Spleen (tissue), 11 donors: Measurements from ENCODE around the gene HCFC1. TPM values are rescaled to one million over a fixed set of nuclear protein-coding genes. Genes with fewer than 3 reads are reported as not detected.

Experiments used
- DNase-seq: peaks from one replicate; pipeline ENCODE4 v3.0.0-alpha.2; 2020
- H3K27ac ChIP-seq, 8 donors: fragments of 200-600 bp; sonication (generic) in 7 of 8; 1 replicate in 4 of 8; 2 replicates in 4 of 8; pipeline versions ENCODE4 v1.5.0 to v1.8.0; 2016 to 2021; ENCODE audit warnings: inconsistent platforms in 4 of 8, mild to moderate bottlenecking in 4 of 8, moderate library complexity in 1 of 8
- H3K27me3 ChIP-seq, 7 donors: fragments of 200-600 bp; sonication (generic) in 6 of 7; replicated peaks in 1 of 7; 1 replicate in 4 of 7; 2 replicates in 3 of 7; pipeline versions ENCODE4 v1.5.0 to v1.8.0; 2016 to 2021; ENCODE audit warnings: inconsistent platforms in 3 of 7, mild to moderate bottlenecking in 1 of 7
- H3K36me3 ChIP-seq, 6 donors: fragments of 200-600 bp; sonication (generic) in 5 of 6; 1 replicate in 4 of 6; 2 replicates in 2 of 6; pipeline versions ENCODE4 v1.5.0 to v1.8.0; 2016 to 2021; ENCODE audit warnings: inconsistent platforms in 2 of 6
- H3K4me1 ChIP-seq, 6 donors: fragments of 200-600 bp; sonication (generic) in 5 of 6; 1 replicate in 3 of 6; 2 replicates in 3 of 6; pipeline versions ENCODE4 v1.5.0 to v1.8.0; 2016 to 2021; ENCODE audit warnings: inconsistent platforms in 3 of 6
- H3K4me3 ChIP-seq, 8 donors: fragments of 200-600 bp; sonication (generic) in 7 of 8; 1 replicate in 4 of 8; 2 replicates in 4 of 8; pipeline versions ENCODE4 v1.5.0 to v1.8.0; 2016 to 2021; ENCODE audit warnings: inconsistent platforms in 4 of 8, mild to moderate bottlenecking in 4 of 8, moderate library complexity in 2 of 8
- H3K9me3 ChIP-seq, 8 donors: fragments of 200-600 bp; sonication (generic) in 7 of 8; 1 replicate in 4 of 8; 2 replicates in 4 of 8; pipeline versions ENCODE4 v1.5.0 to v1.8.0; 2016 to 2021; ENCODE audit warnings: inconsistent platforms in 4 of 8
- CTCF ChIP-seq, 11 experiments: fragments of 200-600 bp in 7 of 11; fragments of 450-650 bp in 4 of 11; sonication (generic) in 4 of 11; IDR thresholded peaks in 8 of 11; conservative IDR thresholded peaks in 3 of 11; 1 replicate in 7 of 11; 2 replicates in 4 of 11; pipeline versions ENCODE4 v1.4.0 to v1.8.0; 2016 to 2021; ENCODE audit warnings: antibody characterized with exemption in 11 of 11, inconsistent platforms in 4 of 11, mild to moderate bottlenecking in 1 of 11
- POLR2A ChIP-seq, 3 donors: fragments of 450-650 bp; IDR thresholded peaks; one replicate each; pipeline ENCODE4 v1.5.1; 2017; ENCODE audit warnings: antibody characterized with exemption in 3 of 3, mild to moderate bottlenecking in 1 of 3
- POLR2AphosphoS5 ChIP-seq, 3 donors: sonication (generic); formaldehyde crosslinking; IDR thresholded peaks; one replicate each; pipeline ENCODE4 v1.5.1; 2017; ENCODE audit warnings: antibody characterized with exemption in 3 of 3
- WGBS, 5 donors: extraction: QIAGEN DNeasy Blood & Tissue Kit in 3 of 5; methylation state at CpG; one replicate each; pipeline versions ENCODE4 v1.1.5 to v1.1.7; 2013 to 2018; 5-methylcytosine and 5-hydroxymethylcytosine counted together
- intact Hi-C: fragments of 100-400 bp; cut with DNase I; formaldehyde crosslinking; loops from one replicate; pipeline ENCODE4 v1.15.0; 2023; ENCODE audit warnings: low total_unique reads
- polyA plus RNA-seq, 3 donors: library from polyadenylated mRNA; stranded (reverse); fragments of 200-250 nt; gene quantifications; one replicate each; pipeline ENCODE4 v1.2.1, GENCODE V29; 2013
- total RNA-seq, 7 donors: library from RNA; depleted of rRNA in 3 of 7; stranded (reverse); fragments of >200 nt in 3 of 7; fragmentation: NEBNext Ultra II Directional in 4 of 7; extraction: Animal tissue kit (Norgen Biotek cat#: 25700) in 4 of 7; gene quantifications; one replicate each; pipeline versions ENCODE4 v1.1.0 to v1.2.1, GENCODE V29; 2016 to 2021
- donor health status: healthy with polysubstance abuse.
- donor health status: DM: no; HTN: no; CAD: no; lungs with moderate emphysema.
- donor health status: DM: no; HTN: no; CAD: no.
- donor health status: Bipolar disorder and iron deficiency.
- donor health status: healthy.
- donor health status: DM: no; HTN: no; CAD: no.
- donor health status: DM: yes; HTN: yes; CAD: no.

HCFC1 gene
- total and polyA plus RNA-seq, 10 donors: 9.5 to 86.5 (median 60.8) TPM

GRCh38 chrX:153930011-153930910 is 41.4 kb downstream of the HCFC1 start:
- peak; percentile 80 for DNase-seq
- intact Hi-C loops: no loop called here
- peaks cover 16 to 78% (median 59%) of the 10 kb centered on the region in 6 donors for H3K4me1 ChIP-seq
- no peaks in the 10 kb centered on the region for H3K9me3 ChIP-seq
- TF ChIP-seq POLR2AphosphoS5 (IDR thresholded peaks at IDR 0.05) (peak in 1 of 3 donors; percentile 24), CTCF (IDR thresholded peaks at IDR 0.05 in 8 of 11, conservative IDR thresholded peaks at IDR 0.05 in 3 of 11) (no peak)
- peaks cover 0 to 9% (median 0%) of the 10 kb centered on the region in 7 donors for H3K27me3 ChIP-seq
- peaks cover 0 to 44% (median 11%) of the 10 kb centered on the region in 6 donors for H3K36me3 ChIP-seq
- WGBS, 5 donors: 79 to 88% (median 81%) methylated on average over 6 to 31 of the region's 31 CpGs
- H3K4me3 ChIP-seq: no peak overlapping the region
- H3K27ac ChIP-seq: peak overlapping the region in 7 of 8 donors; percentile 13 to 99 (median 96)

GRCh38 chrX:153929576-153929975 is 42.0 kb downstream of the HCFC1 start:
- Histone ChIP-seq H3K27ac (peak overlapping the region in 6 of 8 donors; percentile 70 to 99 (median 97)), H3K9me3 (no peaks in the 10 kb centered on the region), H3K4me1 (peaks cover 18 to 84% (median 64%) of the 10 kb centered on the region in 6 donors), H3K27me3 (peaks cover 0 to 9% (median 0%) of the 10 kb centered on the region in 7 donors), H3K36me3 (peaks cover 0 to 44% (median 11%) of the 10 kb centered on the region in 6 donors), H3K4me3 (peak overlapping the region in 1 of 8 donors; percentile 71)
- peak; percentile 78 for DNase-seq
- intact Hi-C loops: no loop called here
- TF ChIP-seq POLR2A (IDR thresholded peaks at IDR 0.05): no peak
- TF ChIP-seq POLR2AphosphoS5 (IDR thresholded peaks at IDR 0.05): no peak
- no peak for TF ChIP-seq CTCF (IDR thresholded peaks at IDR 0.05 in 8 of 11, conservative IDR thresholded peaks at IDR 0.05 in 3 of 11)
- WGBS, 5 donors: 61 to 100% (median 70%) methylated on average over 2 to 10 of the region's 10 CpGs

GRCh38 chrX:153928846-153929245 is 42.8 kb downstream of the HCFC1 start:
- H3K36me3 ChIP-seq: peaks cover 0 to 44% (median 11%) of the 10 kb centered on the region in 6 donors
- DNase-seq: peak; percentile 72

More at GRCh38 chrX:153928846-153929245, 42.8 kb downstream of the HCFC1 start:
- Histone ChIP-seq H3K27me3 (peaks cover 0 to 2% (median 0%) of the 10 kb centered on the region in 7 donors), H3K27ac (peak overlapping the region; percentile 51 to 99 (median 95)), H3K4me1 (peaks cover 18 to 85% (median 66%) of the 10 kb centered on the region in 6 donors), H3K9me3 (no peaks in the 10 kb centered on the region), H3K4me3 (peak overlapping the region in 6 of 8 donors; percentile 5 to 71 (median 38))
- TF ChIP-seq CTCF (IDR thresholded peaks at IDR 0.05 in 8 of 11, conservative IDR thresholded peaks at IDR 0.05 in 3 of 11): no peak
- no peak for TF ChIP-seq POLR2A (IDR thresholded peaks at IDR 0.05)
- TF ChIP-seq POLR2AphosphoS5 (IDR thresholded peaks at IDR 0.05): no peak
- WGBS, 5 donors: 23 to 57% (median 44%) methylated on average over 9 of the region's 9 CpGs
- intact Hi-C loops: no loop called here
